Right lobe of liver (tissue), 6 donors: Measurements from ENCODE around the gene SMC4. TPM values are rescaled to one million over a fixed set of nuclear protein-coding genes. Genes with fewer than 3 reads are reported as not detected.

Experiments used
- ATAC-seq, 4 donors: fragments of 200-7000 bp; cut with Tn5 transposase; one replicate each; pipeline ENCODE4 v1.9.1; 2020; ENCODE audit warnings: mild to moderate bottlenecking in 4 of 4, moderate library complexity in 4 of 4
- DNase-seq, 3 donors: peaks; one replicate each; pipeline ENCODE4 v3.0.0-alpha.2; 2020
- H3K27ac ChIP-seq, 3 donors: fragments of 200-600 bp; one replicate each; pipeline ENCODE4 v1.8.0; 2022
- H3K27me3 ChIP-seq, 2 donors: fragments of 200-600 bp; one replicate each; pipeline ENCODE4 v1.8.0; 2022
- H3K36me3 ChIP-seq, 4 donors: fragments of 200-600 bp; sonication (generic) in 1 of 4; one replicate each; pipeline versions ENCODE4 v1.5.1 to v1.8.0; 2017 to 2022; ENCODE audit warnings: control low read depth in 1 of 4
- H3K4me1 ChIP-seq, 4 donors: fragments of 200-600 bp; sonication (generic) in 1 of 4; one replicate each; pipeline versions ENCODE4 v1.5.1 to v1.8.0; 2017 to 2022; ENCODE audit warnings: control low read depth in 1 of 4
- H3K4me3 ChIP-seq, 3 donors: fragments of 200-600 bp; one replicate each; pipeline ENCODE4 v1.8.0; 2022
- H3K9me3 ChIP-seq, 4 donors: fragments of 200-600 bp; sonication (generic) in 1 of 4; one replicate each; pipeline versions ENCODE4 v1.5.1 to v1.8.0; 2017 to 2022; ENCODE audit warnings: control low read depth in 1 of 4
- CTCF ChIP-seq, 4 donors: fragments of 200-600 bp in 3 of 4; fragments of 450-650 bp in 1 of 4; IDR thresholded peaks; one replicate each; pipeline versions ENCODE4 v1.5.1 to v1.8.0; 2016 to 2022; ENCODE audit warnings: antibody characterized with exemption in 4 of 4, mild to moderate bottlenecking in 2 of 4
- POLR2A ChIP-seq: fragments of 450-650 bp; IDR thresholded peaks from one replicate; pipeline ENCODE4 v1.6.1; 2017; ENCODE audit warnings: antibody characterized with exemption, mild to moderate bottlenecking
- WGBS: methylation state at CpG from one replicate; pipeline ENCODE4 v1.1.6; 2018; ENCODE audit warnings: low coverage, low lambda C conversion rate; ENCODE audit not compliant: insufficient coverage; ENCODE audit errors: missing lambda C conversion rate; 5-methylcytosine and 5-hydroxymethylcytosine counted together
- intact Hi-C, 2 donors: fragments of 100-400 bp; cut with DNase I; formaldehyde crosslinking; loops; one replicate each; pipeline versions ENCODE4 v1.11.2 to v1.14.1; 2022
- total RNA-seq, 6 experiments: library from RNA; depleted of rRNA in 2 of 6; stranded (reverse); fragments of >200 nt in 2 of 6; fragmentation: NEBNext Ultra II Directional in 3 of 6; extraction: Animal tissue kit (Norgen Biotek cat#: 25700) in 3 of 6; gene quantifications; one replicate each; pipeline versions ENCODE4 v1.1.0 to v1.2.4, GENCODE V29; 2016 to 2023
- donor health status: DM: no; HTN: yes; CAD: no.
- donor health status: DM: no; HTN: no; CAD: no.
- donor health status: DM: no; HTN: no; CAD: no.
- donor health status: DM: no; HTN: yes; CAD: no.
- donor health status: DM: no; HTN: yes; CAD: no.

The SMC4 gene
- total RNA-seq, 6 experiments from 2014 or later = 11.3 to 26.7 (median 18.1) TPM

DNA sequence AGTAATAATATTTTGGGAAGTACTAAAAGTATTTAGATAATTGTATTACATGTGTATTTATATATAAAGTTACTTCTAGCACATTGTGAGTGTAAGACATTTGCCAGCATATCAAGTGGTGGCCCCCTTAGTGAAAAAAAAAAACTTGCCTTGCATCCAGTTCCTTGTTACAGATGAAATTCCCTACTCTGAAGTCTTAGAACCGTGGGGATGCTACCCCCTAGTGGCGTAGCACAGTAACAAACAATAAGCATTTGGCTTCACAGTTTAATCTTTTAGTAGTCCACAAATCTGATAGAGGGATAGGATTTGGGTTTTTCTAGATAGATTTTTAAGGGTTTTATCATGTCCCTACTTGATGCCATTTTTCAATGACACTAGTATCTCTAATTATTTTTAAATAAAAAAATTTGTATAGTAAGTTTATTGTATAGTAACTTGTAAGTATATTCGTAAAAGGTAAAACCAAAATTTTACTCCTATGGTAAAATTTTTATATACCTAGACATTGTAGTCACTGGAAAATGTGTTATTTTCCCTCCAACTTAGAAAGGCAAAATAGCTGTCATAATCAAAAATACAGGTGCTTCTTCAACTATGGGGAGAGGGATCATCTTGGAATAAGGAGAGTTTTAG is 14.3 kb downstream of the SMC4 start:
- peak; percentile 89 to 98 (median 95) for ATAC-seq
- H3K36me3 ChIP-seq = peaks cover 0 to 9% (median 1%) of the 10 kb centered on the region in 4 donors
- peak in 2 of 3 donors; percentile 35 to 59 for DNase-seq
- TF ChIP-seq POLR2A (no peak), CTCF (IDR thresholded peaks at IDR 0.05) (peak; percentile 78 to 92 (median 86))
- whole genome bisulfite sequencing = 35% methylated on average over 3 of the region's 3 CpGs
- H3K27ac ChIP-seq = no peak overlapping the region
- no peak overlapping the region for H3K4me3 ChIP-seq
- no peaks in the 10 kb centered on the region for H3K4me1 ChIP-seq
- intact Hi-C loops = loop anchor here in 1 of 2 donors (10.0 kb wide), 1 partner anchor 379 kb away; no protein-coding TSS in a partner anchor
- no peaks in the 10 kb centered on the region for H3K27me3 ChIP-seq
- no peaks in the 10 kb centered on the region for H3K9me3 ChIP-seq

DNA sequence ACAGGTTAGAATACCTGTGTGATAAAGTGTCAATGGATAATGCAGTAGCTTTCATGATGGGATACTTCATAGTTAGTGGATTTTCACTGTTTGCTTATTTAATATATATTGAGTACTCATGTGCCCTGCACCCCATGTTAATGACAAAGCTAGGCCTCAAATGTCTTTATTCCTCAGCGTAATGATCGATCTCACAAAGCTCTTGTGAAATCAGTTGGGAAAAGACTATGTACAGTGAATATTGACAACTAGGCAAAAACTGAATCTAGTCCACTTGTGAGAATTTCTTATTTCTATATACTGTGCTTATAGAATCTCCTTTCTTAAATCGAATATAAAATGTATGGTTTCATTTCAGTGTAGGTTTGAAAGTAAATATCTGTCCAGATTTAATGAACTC is 17.9 kb downstream of the SMC4 start:
- no peak for TF ChIP-seq CTCF (IDR thresholded peaks at IDR 0.05)
- Histone ChIP-seq H3K4me1 (no peaks in the 10 kb centered on the region), H3K27ac (no peak overlapping the region), H3K4me3 (no peak overlapping the region), H3K9me3 (no peaks in the 10 kb centered on the region), H3K36me3 (peaks cover 0 to 9% (median 6%) of the 10 kb centered on the region in 4 donors), H3K27me3 (no peaks in the 10 kb centered on the region)
- ATAC-seq (peak in 1 of 4 donors; percentile 58), DNase-seq (no peak)
- intact Hi-C loops = loop anchor here in 1 of 2 donors (10.0 kb wide), 1 partner anchor 383 kb away; no protein-coding TSS in a partner anchor
- WGBS = 40% methylated on average over 3 of the region's 3 CpGs

DNA sequence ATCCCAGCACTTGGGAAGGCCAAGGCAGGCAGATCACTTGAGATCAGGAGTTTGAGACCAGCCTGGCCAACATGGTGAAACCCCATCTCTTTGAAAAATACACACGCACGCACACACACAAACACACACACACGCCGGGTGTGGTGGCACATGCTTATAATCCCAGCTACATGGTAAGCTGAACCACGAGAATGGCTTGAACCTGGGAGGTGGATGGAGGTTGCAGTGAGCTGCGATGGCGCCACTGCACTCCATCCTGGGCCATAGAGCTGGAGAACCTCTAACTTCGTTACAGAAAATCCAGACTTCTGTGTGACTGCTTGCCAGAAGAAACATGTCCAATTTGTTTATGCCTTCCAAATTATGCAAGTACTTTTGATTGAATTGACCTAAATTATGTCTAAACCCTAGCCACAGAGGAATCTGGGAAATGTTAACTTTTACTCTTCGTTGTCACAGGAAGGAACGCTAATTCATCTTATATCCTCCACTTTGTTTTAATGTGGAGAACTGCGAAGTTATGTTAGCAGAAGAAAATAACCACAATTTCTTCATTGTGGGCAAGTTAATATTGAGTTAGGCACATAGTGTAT is 28.5 kb downstream of the SMC4 start:
- 89% methylated on average over 9 of the region's 11 CpGs for WGBS
- intact Hi-C loops = no loop called here
- H3K4me3 ChIP-seq = no peak overlapping the region
- no peaks in the 10 kb centered on the region for H3K27me3 ChIP-seq
- no peak for ATAC-seq
- H3K36me3 ChIP-seq = peaks cover 0 to 43% (median 14%) of the 10 kb centered on the region in 4 donors
- no peak for DNase-seq
- H3K4me1 ChIP-seq = no peaks in the 10 kb centered on the region
- no peaks in the 10 kb centered on the region for H3K9me3 ChIP-seq
- H3K27ac ChIP-seq = no peak overlapping the region
- no peak for TF ChIP-seq POLR2A
- no peak for TF ChIP-seq CTCF (IDR thresholded peaks at IDR 0.05)

DNA sequence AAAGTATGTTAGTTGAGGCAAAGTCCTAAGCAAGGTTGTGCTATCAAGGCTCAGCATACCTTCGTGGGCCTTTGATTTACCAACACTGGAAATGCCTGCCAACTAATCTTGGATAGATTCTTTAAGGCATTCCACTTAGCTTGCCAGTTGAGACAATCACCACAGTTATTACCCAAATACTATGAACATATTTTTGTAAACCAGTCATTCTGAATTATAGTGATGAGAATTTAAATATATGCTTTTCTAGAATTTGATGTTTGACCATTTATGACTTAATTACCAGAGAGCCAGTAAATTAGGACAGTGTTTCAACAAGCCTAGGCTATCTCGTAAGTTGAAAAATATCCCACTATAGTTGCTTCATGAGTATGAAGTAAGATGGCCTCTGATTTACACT is 34.6 kb downstream of the SMC4 start:
- H3K4me1 ChIP-seq = no peaks in the 10 kb centered on the region
- H3K27me3 ChIP-seq = no peaks in the 10 kb centered on the region
- H3K9me3 ChIP-seq = no peaks in the 10 kb centered on the region
- no peak overlapping the region for H3K27ac ChIP-seq
- intact Hi-C loops = no loop called here
- peaks cover 0 to 41% (median 8%) of the 10 kb centered on the region in 4 donors for H3K36me3 ChIP-seq
- no peak for TF ChIP-seq POLR2A
- no peak for TF ChIP-seq CTCF (IDR thresholded peaks at IDR 0.05)
- ATAC-seq = no peak
- DNase-seq = no peak
- H3K4me3 ChIP-seq = no peak overlapping the region
- WGBS = 61% methylated on average over 2 of the region's 2 CpGs
